DMS53 (cell line): ENCODE results near the gene FGF19.

Source experiments
- DNase-seq: peaks from one replicate; lab custom pipeline; 2025; lab: John Stamatoyannopoulos, UW

Gene FGF19

DNA sequence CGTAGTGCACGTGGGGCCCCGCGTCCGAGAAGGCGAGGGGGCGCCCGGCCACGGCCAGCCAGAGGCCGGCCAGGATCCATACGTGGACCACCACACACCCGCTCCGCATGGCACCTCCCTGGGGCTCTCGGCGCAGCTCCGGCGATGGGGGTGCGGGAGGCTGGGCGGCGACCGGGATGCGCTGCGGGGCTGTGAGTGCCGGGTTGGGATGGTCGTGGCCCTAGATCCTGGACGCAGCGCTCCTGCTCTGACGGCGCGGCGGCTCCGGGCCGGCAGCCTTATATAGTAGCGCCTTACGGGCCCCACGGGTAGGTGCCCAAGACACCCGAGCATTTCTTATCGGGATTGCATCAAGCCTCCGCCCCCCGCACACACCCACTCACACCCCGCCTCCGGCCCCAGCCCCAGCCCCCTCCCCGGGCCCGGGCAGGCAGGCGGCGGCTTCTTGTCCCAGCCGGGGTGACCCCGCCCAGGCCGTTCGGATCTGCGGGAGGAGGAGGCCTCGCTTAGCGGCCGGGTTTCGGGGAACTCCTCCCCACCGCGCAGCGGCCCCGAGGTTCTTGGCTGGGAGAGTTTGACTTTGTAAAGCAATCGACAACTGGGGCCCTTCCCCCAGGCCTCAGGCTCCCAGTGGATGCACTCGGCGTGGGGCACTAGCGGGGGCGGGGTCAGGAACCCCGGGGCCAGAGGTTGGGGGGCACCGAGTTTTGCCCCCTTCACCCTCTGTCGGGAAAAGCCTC, at the start of gene FGF19:
TSS of gene FGF19 (minus strand) at position 255 of the 740 bp plus-strand sequence. CDS start at position 109, 146 bp downstream.
- DNase-seq, result no peak

DNA sequence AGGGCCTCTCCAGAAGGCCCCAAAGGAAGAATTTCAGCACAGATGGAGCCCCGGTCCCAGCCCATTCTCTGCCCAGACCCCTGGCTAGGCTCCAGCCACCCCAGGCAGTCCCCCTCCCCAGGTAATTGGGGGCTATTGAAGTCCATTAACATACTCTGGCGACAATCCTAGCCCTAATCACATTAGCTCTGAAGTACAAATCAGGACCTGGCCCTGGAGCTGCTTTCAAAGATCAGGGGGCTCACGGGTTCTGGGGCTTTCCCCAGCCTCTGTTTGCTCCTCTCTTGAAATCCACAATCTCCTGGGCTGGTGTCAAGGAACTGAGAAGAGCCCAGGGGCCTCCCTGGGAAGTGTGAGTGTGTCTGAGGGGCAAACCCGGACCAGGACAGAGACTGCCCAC, 49.1 kb upstream of the FGF19 start:
- DNase-seq, result no peak

- DNase-seq, result no peak
Measured at GRCh38 chr11:69750875-69751597, 47.2 kb upstream of the FGF19 start.

DNA sequence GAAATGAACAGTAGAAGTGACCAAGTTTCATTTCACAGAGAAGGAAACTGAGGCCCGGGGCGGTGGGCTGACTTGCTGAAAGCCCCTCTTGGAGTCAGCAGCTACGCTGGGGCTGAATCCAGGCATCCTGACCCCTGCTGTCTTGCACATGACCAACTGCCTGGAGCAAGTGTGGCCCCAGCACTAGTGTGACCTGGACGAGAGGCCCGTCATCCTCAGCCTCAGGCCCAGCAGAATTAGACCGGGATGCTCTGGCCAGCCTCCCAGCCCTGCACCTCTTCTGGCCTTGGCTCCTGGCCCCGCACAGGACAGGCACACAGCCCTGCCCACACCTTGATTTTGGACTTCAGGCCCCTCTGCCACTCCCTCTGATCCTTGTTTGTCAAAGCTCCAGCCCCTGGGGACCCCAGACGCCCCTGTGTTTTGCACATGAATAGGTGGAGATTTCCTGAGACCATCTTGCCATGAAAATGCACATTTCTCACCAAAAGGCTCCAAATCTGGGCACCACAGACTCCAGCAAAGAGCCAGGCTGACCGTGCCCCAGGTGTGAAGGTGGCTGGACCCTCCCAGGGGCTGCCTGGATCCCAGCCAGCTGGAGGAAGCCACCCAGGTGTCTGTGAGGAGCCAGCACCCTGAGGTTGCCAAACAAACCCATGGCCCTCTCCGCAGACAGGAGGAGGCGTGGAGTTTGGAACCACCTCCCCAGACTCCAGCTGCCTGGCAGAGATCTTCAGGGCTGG, 46.5 kb upstream of the FGF19 start:
- DNase-seq, result no peak

DNA sequence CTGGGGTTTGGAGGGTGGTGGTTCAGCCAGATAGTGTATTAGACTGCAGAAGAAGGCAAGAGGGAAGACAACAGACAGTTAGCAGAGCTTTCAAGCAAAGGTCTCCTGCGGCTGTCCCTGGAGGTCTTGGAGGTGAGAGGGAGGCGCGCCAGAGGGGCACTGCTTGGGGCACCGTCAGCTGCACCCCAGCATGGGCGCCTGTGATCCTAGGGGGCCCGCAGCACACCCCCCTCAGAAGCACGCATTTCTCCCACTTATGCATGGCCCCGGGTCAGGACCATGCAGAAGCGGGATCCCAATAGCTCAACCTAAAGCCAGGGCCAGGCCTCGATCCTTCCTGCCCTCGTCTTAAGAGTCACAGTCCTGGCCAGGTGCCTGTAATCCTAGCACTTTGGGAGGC, 44.8 kb upstream of the FGF19 start:
- DNase-seq, result no peak

DNA sequence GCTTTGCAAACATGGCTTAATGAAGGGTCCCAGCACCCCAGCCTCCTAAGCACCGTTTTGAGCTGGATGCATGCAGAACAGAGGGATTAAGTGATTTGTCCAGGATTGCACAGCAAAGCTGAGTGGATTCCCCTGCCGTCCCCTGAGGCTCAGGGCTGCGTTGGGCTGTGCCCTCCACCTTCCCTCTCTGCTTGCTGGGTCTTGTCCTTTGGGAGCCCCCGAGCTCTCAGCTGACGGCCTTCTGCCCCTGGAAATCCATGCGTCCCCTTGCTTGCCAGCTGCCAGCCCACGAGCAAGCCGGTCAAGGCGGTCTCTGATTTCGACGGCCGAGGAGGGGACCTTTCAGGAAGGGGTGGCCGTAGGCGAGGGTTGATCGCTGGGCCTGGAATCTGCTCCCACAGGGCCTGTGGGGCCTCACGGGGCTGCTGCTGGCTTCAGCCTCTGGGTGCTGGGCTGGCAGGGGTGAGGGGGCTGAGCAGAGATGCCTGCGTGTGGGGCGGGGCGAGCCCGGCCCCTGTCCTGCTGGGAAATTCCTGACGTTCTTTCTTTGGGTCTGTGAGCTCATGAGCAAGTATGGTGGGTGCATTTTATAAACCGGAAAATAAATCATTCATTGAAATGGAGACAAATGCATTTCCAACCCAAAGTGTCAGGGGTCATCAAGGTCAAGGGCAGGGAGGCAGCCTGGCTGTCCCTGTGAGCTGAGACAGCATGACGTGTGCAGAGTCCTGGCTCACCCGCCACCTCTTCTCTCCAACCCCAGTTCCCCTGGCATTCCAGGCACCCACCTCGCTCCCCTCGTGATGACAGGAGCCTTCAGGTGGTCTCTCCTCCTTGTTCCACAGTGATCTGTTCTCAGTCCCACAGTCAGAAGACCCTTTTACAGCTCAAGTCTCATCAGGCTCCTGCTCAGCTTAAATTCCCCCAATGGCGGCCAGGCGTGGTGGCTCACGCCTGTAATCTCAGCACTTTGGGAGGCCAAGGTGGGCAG, 43.2 kb upstream of the FGF19 start:
- no peak for DNase-seq

GRCh38 chr11:69746140-69746539, 42.3 kb upstream of the FGF19 start:
- no peak for DNase-seq

DNA sequence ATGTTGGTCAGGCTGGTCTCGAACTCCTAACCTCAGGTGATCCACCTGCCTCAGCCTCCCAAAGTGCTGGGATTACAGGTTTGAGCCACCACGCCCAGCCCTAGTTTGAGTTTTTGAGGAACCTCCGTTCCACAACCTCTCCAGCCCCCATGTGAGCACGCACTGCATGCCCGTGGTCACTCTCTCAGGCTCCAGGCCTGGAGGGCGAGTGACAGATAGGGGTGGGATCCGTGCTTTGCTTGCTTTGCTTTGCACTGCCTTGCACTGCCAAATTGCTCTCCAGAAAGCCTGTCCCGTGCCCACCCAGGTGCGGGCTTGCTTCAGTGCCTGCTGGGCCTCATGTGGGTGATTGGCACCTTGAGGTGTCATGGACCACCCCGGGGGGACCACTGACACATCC, 41.4 kb upstream of the FGF19 start:
- DNase-seq, result no peak

DNA sequence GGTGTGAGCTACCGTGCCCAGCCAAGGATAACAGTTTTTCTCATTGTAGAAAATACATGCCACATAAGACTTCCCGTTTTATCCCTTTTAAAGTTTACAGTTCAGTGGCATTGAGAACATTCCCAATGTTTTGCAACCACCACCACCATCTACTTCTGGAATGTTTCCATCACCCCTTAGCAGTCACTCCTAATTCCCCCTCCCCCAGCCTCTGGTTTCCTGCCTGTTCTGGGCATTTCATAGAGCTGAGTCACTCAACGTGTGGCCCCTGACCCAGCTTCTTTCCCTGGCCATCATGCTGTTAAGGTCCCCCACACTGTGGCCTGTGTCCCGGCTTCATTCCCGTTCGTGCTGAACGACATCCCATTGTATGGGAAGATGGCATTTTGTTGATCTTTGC, 40.6 kb upstream of the FGF19 start:
- no peak for DNase-seq

DNA sequence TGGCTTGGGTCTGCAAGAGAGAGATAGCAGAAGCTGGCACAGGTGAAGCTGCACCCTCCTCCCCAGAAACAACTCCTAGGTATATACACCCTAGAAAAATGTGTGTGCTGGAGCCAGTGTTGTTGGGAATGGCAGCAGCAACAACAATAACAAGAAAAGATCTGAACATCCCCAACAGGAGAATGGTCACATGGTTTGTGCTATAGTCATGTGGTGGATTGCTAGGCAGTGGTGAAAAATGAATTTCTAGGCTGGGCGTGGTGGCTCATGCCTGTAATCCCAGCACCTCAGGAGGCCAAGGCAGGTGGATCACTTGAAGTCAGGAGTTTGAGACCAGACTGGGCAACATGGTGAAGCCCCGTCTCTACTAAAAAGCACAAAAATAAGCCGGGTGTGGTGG, 31.0 kb upstream of the FGF19 start:
- no peak for DNase-seq

GRCh38 chr11:69734367-69734766, 30.5 kb upstream of the FGF19 start:
- DNase-seq, result no peak

- DNase-seq, result no peak
Measured at GRCh38 chr11:69732910-69733309, 29.1 kb upstream of the FGF19 start.

GRCh38 chr11:69731110-69731509, 27.3 kb upstream of the FGF19 start:
- no peak for DNase-seq

DNA sequence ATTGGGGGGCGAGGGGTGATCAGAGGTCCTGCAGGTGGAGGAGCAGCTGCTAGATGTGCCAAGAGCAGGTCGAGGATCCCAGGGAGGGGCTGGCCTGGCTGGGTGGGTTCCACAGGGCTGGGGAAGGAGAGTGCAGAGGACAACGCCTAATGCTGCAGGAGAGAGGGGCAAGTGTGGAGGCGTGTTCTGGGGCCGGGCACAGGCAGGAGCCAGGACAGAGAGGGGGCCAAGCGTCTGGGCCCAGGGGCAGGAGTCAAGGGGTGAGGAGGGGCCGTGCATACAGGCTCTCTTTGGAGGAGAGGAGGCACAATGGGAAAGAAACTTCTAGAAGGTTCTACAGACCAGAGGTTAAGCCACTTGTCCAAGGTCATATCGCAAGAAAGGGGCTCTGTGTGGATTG, 26.7 kb upstream of the FGF19 start:
- DNase-seq, result no peak

- no peak for DNase-seq
Measured at GRCh38 chr11:69729252-69729651, 25.4 kb upstream of the FGF19 start.

DNA sequence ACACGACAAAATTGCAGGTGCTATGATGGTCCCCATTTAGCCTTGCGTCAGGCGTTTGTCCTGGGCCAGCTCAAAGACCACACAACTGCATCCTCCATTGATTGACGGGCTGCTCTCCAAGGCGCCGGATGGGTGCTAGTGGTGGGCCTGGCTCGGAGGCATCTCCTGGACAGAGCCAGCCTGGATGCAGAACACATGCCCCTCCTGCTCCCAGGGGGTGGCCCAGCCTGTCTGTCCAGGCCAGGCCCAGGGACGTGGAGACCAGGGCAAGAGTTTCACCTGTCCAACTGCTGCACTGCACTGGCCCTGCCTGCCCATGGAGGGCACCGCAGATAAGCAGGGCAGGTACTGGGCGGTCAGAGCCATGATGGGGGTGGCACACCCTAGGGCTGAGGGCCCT, 23.4 kb upstream of the FGF19 start:
- DNase-seq, result no peak

- DNase-seq, result no peak
Measured at GRCh38 chr11:69726481-69726880, 22.7 kb upstream of the FGF19 start.

DNA sequence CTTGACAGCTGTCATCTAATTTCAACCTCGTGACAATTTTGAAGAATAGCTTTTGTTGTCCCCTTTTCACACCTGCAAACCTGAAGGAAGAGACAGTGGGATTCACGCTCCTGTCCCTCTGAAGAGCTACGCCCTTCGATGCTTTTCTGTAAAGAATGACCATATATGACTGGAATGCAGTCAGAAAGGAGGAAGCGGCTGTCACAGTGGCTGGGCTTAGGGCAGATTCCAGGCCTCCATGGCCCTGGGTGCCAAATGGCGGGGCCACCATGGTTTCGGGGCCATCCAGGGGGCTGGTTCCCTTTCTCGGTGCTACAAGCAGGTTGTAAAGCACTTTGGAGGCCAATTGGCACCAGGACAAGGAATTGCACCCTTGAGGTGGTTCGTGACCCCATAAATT, 22.2 kb upstream of the FGF19 start:
- DNase-seq, result no peak

DNA sequence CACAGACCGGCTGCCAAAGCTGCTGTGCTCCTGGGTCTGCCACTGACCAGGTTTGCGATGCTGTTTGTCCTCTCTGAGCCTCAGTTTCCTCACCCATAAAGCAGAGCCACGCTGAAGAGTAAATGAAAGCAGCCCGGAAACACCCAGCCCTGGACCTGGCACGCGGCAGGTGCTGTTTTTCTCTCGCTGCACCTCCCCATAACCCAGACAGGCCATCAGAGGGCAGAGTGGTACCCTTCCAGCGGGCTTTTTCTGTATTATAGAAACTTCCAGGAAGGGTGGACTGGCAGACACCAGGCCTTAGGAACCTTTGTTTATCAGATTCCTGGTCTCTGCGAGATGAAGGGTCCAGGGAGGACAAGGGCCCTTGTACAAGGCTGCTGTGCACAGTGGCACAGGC, 17.9 kb upstream of the FGF19 start:
- peak; percentile 49 for DNase-seq

DNA sequence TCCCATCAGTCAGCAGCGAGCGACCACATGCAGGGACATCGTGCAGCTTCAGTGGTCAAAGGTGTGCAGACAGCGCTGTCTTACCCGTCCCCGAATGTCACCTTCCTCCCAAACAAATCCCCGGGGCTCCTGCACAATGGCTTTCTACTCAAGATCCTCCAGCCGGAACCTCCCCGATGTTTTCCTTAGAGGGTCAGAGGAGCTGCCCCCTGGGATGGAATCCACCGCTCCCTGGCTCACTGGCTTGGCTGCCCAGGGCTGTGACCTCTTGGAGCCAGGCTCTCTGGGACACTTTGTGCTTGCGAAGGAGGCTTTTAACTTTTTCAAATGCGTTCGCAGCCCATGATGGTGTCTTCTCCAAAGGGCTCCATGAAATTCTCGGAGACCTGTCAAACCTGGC, 17.3 kb upstream of the FGF19 start:
- DNase-seq, result no peak

DNA sequence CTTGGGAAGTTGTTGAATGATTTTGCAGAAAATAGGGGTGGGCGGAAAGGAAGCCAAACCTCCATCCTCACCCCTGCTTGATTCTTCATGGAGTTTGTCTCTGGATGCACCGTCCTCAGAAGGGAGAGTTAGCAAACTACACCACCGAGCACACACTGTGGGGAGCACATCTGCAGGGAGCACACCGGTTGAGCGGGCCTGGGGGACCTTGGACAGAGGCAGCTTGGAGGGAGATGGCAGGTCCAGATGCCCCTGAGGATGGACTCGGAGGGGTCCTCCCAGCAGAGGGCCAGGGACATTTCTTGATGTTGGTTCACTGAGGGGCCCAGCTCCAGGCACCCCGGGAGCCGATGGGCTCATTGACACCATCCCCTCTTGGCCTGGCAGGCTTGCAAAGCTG, 15.1 kb upstream of the FGF19 start:
- no peak for DNase-seq

GRCh38 chr11:69718147-69718546, 14.3 kb upstream of the FGF19 start:
- peak; percentile 43 for DNase-seq
